ENCODE measurements around the gene STK36. TPM values are rescaled to one million over a fixed set of nuclear protein-coding genes. Genes with fewer than 3 reads are reported as not detected.

The STK36 gene
- total and polyA plus RNA-seq, 2 donors (not counting 3 experiments of a cell fraction or from before 2014, with no cell fraction given), result 40.9 to 65.2 TPM

DNA sequence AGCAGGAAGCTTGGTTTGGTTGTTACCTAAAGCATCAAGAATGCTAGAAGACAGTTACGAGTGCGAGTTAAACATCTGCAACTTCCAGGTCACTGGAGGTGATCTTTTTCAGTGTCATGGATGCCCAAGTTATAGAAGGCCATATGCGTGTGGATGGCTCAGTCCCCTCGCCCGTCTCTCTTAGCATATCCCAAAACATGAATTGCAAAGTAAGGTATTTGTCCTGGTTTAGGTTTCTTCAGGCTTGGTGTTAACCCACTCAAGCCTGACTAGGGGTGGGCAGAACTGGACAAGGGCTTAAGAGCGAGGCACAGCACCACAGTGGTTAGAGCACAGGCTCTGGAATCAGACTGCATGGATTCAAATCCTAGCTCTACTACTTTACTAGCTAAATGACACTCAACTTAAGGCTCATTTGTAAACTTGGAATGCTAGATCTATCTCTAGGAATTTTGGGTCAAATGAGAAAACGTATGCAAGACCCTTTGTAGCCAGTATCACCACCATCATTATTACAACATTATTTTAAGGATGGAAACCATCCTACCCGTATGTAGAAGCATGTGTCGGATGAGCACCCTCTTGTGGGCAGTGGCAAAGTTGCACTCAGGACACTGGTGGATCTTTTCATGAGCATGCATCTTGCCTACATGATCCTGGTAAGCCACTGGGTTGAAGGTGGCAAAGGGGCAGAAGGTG is 23.6 kb upstream of the STK36 start:
- CTCF ChIA-PET, result interaction anchor here (0.6 to 3.8 kb wide), 10 partner anchors 10 to 199 kb away, joined by 3 to 31 read pairs (median 4); partner anchors contain the start of genes BCS1L, PLCD4 and ZNF142
- H3K79me2 ChIP-seq (ENCODE audit: control insufficient read depth, insufficient read depth, low read length), result peaks cover 9% of the 10 kb centered on the region
- dilution Hi-C loops (cut with MboI; ENCODE audit: extremely low pct_ligation_motif_present, low sequenced_read_pairs) (loop anchor here (5.0 kb wide), 1 partner anchor 81 kb away; the partner anchor contains the start of genes CNOT9 and USP37), intact Hi-C loops (cut with micrococcal nuclease) (loop anchor here (1.0 to 5.0 kb wide), 6 partner anchors 17 to 376 kb away; partner anchors contain the start of genes AAMP and PNKD)
- H3K9me3 ChIP-seq (replicated peaks; ENCODE audit: control insufficient read depth, insufficient read depth, low read length), result no peaks in the 10 kb centered on the region
- H4K20me1 ChIP-seq (replicated peaks; ENCODE audit: control insufficient read depth, extremely low read depth, insufficient read depth, low read length), result no peaks in the 10 kb centered on the region
- no peaks in the 10 kb centered on the region for H3K9me1 ChIP-seq (replicated peaks; ENCODE audit: control insufficient read depth, extremely low read depth, insufficient read depth, low read length)
- no TSS peak for BruUV-seq (replicated peaks)
- no peak for TF ChIP-seq EZH2 (IDR thresholded peaks at IDR 0.05; ENCODE audit: borderline replicate concordance, low read depth, low read length, severe bottlenecking)
- no peak for TF ChIP-seq POLR2A (IDR thresholded peaks at IDR 0.05; ENCODE audit: low read depth, low read length)
- TF ChIP-seq, protein P1, sequence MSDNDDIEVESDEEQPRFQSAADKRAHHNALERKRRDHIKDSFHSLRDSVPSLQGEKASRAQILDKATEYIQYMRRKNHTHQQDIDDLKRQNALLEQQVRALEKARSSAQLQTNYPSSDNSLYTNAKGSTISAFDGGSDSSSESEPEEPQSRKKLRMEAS (IDR thresholded peaks at IDR 0.05; ENCODE audit: insufficient read depth, insufficient read length), result no peak
- TF ChIP-seq, protein P2, sequence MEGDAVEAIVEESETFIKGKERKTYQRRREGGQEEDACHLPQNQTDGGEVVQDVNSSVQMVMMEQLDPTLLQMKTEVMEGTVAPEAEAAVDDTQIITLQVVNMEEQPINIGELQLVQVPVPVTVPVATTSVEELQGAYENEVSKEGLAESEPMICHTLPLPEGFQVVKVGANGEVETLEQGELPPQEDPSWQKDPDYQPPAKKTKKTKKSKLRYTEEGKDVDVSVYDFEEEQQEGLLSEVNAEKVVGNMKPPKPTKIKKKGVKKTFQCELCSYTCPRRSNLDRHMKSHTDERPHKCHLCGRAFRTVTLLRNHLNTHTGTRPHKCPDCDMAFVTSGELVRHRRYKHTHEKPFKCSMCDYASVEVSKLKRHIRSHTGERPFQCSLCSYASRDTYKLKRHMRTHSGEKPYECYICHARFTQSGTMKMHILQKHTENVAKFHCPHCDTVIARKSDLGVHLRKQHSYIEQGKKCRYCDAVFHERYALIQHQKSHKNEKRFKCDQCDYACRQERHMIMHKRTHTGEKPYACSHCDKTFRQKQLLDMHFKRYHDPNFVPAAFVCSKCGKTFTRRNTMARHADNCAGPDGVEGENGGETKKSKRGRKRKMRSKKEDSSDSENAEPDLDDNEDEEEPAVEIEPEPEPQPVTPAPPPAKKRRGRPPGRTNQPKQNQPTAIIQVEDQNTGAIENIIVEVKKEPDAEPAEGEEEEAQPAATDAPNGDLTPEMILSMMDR (IDR thresholded peaks at IDR 0.05; ENCODE audit: extremely low read depth in 1 of 2, insufficient read depth in 1 of 2, low read depth in 1 of 2, low read length in 2 of 2), result peak; percentile 81 to 91
- no peak for TF ChIP-seq FOS (IDR thresholded peaks at IDR 0.05; ENCODE audit: borderline replicate concordance, insufficient read depth, low read length)
- no peak for TF ChIP-seq JUN (IDR thresholded peaks at IDR 0.05; ENCODE audit: borderline replicate concordance, insufficient read depth, insufficient read length, low read depth)
- TF ChIP-seq POLR2AphosphoS5 (IDR thresholded peaks at IDR 0.05; ENCODE audit: insufficient read depth, low read depth, low read length), result no peak
- TF ChIP-seq GATA2 (IDR thresholded peaks at IDR 0.05; ENCODE audit: insufficient read depth, insufficient read length, low read depth, low read length), result no peak
- POLR2A ChIA-PET, result no interaction called here
- no peak overlapping the region for H3K4me3 ChIP-seq (replicated peaks in 1 of 3; ENCODE audit: insufficient read depth in 1 of 3, low read depth in 1 of 3, low read length in 3 of 3)
- DNase-seq (ENCODE audit: low read depth, low spot score), result peak; percentile 75
- H3K4me2 ChIP-seq (ENCODE audit: insufficient read depth, low read length), result no peak overlapping the region
- no peaks in the 10 kb centered on the region for H3K27me3 ChIP-seq (ENCODE audit: control insufficient read depth in 2 of 2, insufficient read depth in 2 of 2, low read length in 2 of 2)
- H3K9ac ChIP-seq (replicated peaks; ENCODE audit: extremely low read depth, insufficient read depth, low read length), result no peak overlapping the region
- H2AFZ ChIP-seq (ENCODE audit: low read depth, low read length), result no peak overlapping the region
- H3K4me1 ChIP-seq (ENCODE audit: control insufficient read depth, extremely low read depth, insufficient read depth, low read length), result peaks cover 6% of the 10 kb centered on the region
- H3K27ac ChIP-seq (ENCODE audit: insufficient read depth, low read depth, low read length), result no peak overlapping the region
- FAIRE-seq, result peak; percentile 96
- peaks cover 23 to 44% of the 10 kb centered on the region in 2 experiments for H3K36me3 ChIP-seq (ENCODE audit: control insufficient read depth in 2 of 2, extremely low read depth in 1 of 2, insufficient read depth in 2 of 2, low read length in 2 of 2)
